Fibroblast of lung (primary cell): ENCODE measurements around the gene TSHZ1.

Experiments used
- EZH2 ChIP-seq: IDR thresholded peaks from 2 replicates; pipeline ENCODE4 v1.5.1; 2012; ENCODE audit warnings: low read length, control low read depth, mild to moderate bottlenecking; ENCODE audit errors: missing control alignments
- TF ChIP-seq, protein P1 (sequence below), 2 donors: IDR thresholded peaks in 1 of 2; conservative IDR thresholded peaks in 1 of 2; 1 replicate in 1 of 2; 2 replicates in 1 of 2; pipeline ENCODE4 v1.5.1; 2011 to 2012; ENCODE audit warnings: low read length in 2 of 2, control low read depth in 1 of 2, inconsistent platforms in 1 of 2, low read depth in 1 of 2, mild to moderate bottlenecking in 1 of 2

DNA sequence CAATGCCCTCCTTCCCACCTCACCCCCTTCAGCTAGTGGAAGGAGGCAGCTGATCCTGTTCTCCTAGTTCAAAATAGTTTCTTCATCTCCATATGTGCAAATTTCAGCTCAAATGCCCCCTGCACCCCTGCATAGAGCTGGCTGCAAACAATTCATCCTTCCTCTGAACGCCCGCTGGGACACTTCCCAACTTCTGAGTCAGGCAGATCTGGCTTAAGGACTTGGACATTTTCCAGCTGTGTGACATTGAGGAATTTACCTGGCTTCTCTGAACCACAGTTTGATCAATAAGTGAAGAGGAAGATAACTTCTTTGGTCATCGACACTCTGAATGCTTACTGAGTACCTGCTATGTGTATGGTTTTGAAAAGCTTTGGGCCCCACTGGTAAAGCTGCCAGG lies 25.1 kb upstream of the TSHZ1 start:
- TF ChIP-seq, protein P1, sequence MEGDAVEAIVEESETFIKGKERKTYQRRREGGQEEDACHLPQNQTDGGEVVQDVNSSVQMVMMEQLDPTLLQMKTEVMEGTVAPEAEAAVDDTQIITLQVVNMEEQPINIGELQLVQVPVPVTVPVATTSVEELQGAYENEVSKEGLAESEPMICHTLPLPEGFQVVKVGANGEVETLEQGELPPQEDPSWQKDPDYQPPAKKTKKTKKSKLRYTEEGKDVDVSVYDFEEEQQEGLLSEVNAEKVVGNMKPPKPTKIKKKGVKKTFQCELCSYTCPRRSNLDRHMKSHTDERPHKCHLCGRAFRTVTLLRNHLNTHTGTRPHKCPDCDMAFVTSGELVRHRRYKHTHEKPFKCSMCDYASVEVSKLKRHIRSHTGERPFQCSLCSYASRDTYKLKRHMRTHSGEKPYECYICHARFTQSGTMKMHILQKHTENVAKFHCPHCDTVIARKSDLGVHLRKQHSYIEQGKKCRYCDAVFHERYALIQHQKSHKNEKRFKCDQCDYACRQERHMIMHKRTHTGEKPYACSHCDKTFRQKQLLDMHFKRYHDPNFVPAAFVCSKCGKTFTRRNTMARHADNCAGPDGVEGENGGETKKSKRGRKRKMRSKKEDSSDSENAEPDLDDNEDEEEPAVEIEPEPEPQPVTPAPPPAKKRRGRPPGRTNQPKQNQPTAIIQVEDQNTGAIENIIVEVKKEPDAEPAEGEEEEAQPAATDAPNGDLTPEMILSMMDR (conservative IDR thresholded peaks at IDR 0.05 in 1 of 2, IDR thresholded peaks at IDR 0.05 in 1 of 2; ENCODE audit: low read depth in 1 of 2, low read length in 2 of 2), result no peak
- TF ChIP-seq EZH2, result no peak
